Effector CD4-positive, alpha-beta T cell (primary cell): ENCODE measurements around the gene TRERF1.
"Not testable (repeated sequence)": the region's sequence is repeated elsewhere in the genome, so short reads cannot be mapped to it uniquely, and the experiment has no call there.

ENCODE experiments used
- DNase-seq: peaks from one replicate; pipeline ENCODE4 v3.0.0-alpha.2; 2020

Gene TRERF1

GRCh38 chr6:42207559-42207958 is 244.2 kb downstream of the TRERF1 start:
- DNase-seq, result not testable (repeated sequence)

GRCh38 chr6:42204768-42205282 is 246.9 kb downstream of the TRERF1 start:
- no peak for DNase-seq

DNA sequence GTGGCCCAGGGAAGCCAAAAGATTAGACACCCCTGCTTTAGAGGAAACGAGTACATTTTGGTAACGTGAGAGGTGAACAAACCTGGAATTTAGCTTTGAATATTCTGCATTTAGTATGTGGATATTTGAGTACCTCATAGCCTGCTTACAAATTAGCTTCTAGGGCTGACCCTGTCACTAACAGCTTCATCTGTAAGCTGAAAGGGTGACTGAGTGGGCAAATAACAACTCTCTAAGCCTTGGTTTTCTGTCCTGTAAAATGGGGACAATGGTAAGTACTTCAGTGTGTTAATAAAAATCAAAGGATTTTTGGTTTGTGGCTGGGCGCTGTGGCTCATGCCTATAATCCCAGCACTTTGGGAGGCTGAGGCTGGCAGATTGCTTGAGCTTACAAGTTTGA is 248.5 kb downstream of the TRERF1 start:
- no peak for DNase-seq

GRCh38 chr6:42202131-42202915 is 249.4 kb downstream of the TRERF1 start:
- DNase-seq, result not testable (repeated sequence)

GRCh38 chr6:42201382-42201781 is 250.3 kb downstream of the TRERF1 start:
- no peak for DNase-seq

- no peak for DNase-seq
Observed at GRCh38 chr6:42200035-42200434, 251.7 kb downstream of the TRERF1 start.

DNA sequence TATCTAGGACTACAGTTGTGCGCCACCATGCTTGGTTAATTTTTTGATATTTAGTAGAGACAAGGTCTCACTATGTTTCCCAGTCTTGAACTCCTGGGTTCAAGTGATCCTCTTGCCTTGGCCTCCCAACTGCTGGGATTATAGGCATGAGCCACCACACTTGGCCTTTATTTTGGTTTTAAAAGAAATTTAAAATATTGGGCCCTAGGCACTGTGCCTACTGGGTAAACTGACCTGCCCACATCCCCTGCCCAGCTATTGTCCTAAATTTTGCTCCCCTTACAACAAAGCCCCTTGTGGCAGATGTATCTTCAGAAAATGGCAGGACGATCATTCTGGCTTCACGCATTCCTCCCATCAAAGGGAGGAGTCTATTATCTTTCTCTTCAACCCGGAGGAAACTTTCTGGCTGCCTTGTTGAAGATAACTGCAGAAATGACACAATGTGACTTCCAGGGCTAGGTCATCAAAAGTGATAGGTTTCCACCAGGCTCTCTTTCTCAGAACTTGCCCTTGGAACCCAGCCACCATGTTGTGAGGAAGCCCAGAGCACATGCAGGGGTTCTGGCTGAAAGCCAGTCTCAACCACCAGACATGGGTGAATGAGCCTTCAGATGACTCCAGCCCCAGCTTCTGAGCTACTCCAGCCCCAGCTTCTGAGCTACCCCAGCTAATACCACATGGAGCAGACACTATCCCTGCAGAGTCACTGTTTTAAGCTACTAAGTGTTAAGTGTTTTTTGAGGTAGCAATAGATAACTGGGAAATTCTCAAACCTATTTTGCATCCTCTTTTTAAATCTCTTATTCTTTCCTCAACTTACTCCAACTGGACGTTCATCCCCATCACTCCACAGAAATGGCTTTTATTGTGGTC is 252.4 kb downstream of the TRERF1 start:
- DNase-seq, result no peak

DNA sequence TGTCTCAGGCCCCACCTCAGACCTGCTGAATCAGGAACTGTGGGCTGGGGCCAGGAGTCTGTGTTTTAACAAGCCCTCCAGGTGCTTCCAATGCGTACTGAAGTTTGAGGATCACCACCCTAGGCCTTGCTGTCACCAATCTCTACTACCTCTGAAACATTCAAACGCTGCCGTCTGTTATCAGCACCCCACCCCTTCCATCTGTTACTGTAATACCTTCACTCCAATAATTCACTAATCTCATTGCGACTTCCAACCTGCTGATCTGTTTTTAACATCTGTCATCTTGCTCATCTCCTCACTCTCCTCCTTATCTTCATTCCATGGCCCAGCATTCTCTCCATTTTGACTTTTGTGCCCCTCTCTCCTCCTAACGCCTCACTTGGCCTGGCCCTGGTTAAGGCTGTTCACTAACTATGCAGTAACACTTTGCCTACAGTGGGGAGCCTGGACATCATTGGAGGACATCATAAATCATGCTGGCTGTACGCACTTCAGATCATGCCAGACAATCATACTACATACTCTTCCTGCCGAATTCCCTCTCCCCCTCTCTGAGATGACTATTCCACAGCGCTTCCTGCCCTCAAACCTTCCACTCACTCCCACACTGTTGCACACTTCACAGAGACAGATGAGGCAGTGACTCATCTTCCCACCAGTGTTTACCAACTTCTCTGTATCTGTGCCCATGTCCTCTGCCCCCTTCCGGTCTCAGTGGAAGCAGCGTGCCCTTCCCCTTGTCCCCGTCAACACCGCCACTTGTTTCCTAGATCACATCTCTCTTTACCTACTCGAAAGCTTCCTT is 254.0 kb downstream of the TRERF1 start:
- DNase-seq, result no peak

DNA sequence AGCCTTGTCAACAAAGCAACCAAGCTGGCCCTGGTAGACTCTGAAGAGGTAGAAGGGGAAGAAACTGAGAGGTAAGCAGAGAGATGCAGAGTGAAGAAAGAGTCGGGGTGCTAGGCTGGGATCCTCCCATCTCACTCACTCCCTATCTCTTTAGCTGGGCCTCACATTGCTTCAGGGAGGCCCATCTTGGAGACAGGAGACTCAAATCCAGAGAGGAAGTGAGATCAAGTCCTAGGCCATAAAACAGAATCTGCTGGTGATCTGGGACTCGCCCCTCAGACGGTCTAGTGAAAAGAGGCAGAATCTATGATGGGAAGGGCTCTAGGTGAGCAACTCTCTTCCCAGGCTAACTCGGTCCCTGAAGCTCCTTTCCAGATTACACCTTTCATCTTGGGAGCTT is 256.3 kb downstream of the TRERF1 start:
- DNase-seq, result no peak

DNA sequence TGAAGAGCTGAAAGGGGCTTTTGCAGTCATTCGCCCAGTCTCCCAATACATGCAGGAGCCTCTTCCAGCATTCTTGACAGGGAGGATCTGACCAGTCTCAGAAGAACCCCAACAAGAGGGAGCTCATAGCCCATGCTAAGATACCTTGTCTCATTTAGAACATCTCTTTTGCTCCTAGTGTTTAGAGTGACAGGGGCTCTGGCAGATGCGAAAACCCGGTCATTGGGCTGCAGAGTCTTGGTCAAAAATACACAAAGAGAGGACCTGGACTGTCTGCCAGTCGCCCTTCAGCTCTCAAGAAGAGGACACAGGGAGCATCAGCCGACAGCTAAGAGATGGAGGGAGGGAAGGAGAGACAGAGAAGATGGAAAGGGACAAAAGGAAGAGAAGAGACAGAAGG is 257.7 kb downstream of the TRERF1 start:
- no peak for DNase-seq

DNA sequence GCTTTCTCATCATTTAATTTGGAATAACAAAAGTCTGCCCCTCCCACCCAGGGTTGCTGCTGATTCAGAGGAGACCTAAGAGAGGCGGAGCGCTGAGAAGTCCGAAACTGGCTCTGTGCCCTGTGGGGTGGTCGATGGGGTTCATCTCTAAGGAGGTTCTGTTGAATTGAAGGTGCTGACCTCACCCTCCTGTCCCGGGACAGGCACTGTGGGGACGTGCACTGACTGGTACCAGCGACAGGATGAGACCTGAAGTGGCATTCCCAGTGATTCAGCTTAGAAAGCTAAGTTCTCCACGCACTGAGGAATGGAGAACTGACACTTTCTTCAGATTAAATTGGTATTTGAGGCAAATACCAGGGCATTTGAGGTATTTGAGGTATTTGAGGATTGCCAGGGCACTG is 258.2 kb downstream of the TRERF1 start:
- DNase-seq, result no peak

DNA sequence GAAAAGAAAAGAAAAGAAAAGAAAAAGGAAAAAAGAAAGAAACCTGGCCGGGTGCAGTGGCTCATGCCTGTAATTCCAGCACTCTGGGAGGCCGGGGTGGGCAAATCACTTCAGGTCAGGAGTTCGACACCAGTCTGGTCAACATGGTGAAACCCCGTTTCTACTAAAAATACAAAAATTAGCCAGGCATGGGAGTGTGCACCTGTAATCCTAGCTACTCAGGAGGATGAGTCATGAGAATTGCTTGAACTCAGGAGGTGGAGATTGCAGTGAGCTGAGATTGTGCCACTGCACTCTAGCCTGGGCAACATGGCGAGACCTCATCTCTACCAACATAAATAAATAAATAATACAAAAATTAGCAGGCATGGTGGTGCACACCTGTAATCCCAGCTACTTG is 259.3 kb downstream of the TRERF1 start:
- not testable (repeated sequence) for DNase-seq

DNA sequence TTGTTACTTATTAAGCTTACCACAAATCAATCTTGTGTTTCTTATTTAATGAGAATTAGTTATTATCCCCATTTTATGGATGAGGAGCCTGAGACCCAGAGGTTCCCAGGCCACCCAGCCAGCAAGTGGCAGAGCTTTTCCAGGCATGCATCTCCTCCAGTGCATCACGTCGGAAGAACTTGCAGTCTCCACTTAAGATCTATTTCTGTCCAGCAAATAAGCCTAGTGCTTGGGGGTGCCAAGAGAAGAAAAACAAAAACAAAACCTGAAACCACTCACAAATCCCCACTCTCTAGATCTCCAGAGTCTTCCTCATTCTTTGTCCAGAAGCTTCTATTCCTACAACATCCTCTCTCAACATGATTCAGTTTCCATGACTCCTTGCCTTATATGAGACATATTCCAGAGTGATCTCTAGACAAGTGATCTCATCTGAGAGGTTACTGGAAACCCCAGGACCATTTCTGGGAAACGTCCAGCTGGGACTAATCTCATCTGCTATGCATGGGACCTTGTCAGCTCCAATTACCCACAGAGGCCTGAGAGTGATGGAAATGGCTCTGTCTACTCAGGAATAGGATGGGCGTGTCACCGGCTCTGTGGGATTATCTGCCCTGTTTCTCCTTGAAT is 261.1 kb downstream of the TRERF1 start:
- no peak for DNase-seq

DNA sequence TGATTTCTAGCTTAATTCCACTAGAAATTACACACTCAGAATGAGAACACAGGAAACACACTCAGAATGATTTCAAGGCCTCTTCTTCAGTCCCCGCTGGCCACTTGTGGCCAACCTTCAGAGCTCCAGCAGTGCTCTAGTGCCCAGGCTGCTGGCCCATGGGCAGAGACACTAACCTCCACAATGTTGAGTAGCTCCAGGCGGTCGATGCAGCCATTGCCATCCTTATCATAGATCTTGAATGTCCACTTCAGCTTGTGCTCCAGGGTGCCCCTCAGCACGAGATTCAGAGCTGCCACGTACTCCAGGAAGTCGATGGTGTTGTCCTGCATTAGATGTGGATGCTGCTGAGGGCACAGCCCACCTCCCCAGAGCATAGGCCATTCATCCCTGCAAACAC is 263.3 kb downstream of the TRERF1 start:
- DNase-seq, result no peak

GRCh38 chr6:42185597-42185996 is 266.1 kb downstream of the TRERF1 start:
- DNase-seq, result no peak

GRCh38 chr6:42184475-42184874 is 267.3 kb downstream of the TRERF1 start:
- no peak for DNase-seq

- DNase-seq, result no peak
Observed at GRCh38 chr6:42182101-42182500, 269.6 kb downstream of the TRERF1 start.

GRCh38 chr6:42179945-42180313 is 271.8 kb downstream of the TRERF1 start:
- no peak for DNase-seq

- DNase-seq, result no peak
Observed at GRCh38 chr6:42179261-42179944, 272.3 kb downstream of the TRERF1 start.

GRCh38 chr6:42177514-42178364 is 274.0 kb downstream of the TRERF1 start:
- DNase-seq, result no peak

GRCh38 chr6:42176981-42177380 is 274.7 kb downstream of the TRERF1 start:
- DNase-seq, result no peak
